GM19043 (cell line): ENCODE data around the gene GADD45G.

Source experiments
- ATAC-seq: cut with Tn5 transposase; IDR thresholded peaks from one replicate; pipeline ENCODE4 v1.9.1; 2021; ENCODE audit warnings: low read depth; ENCODE audit not compliant: unreplicated experiment

GADD45G gene

GRCh38 chr9:89592213-89592815, 12.5 kb upstream of the GADD45G start:
- no peak for ATAC-seq

GRCh38 chr9:89592963-89593726, 11.7 kb upstream of the GADD45G start:
- ATAC-seq: no peak

- no peak for ATAC-seq
Measured at GRCh38 chr9:89593727-89594427, 10.9 kb upstream of the GADD45G start.

GRCh38 chr9:89594811-89595550, 9.8 kb upstream of the GADD45G start:
- ATAC-seq: no peak

GRCh38 chr9:89595646-89596045, 9.2 kb upstream of the GADD45G start:
- ATAC-seq: no peak

GRCh38 chr9:89596937-89597555, 7.8 kb upstream of the GADD45G start:
- no peak for ATAC-seq

- ATAC-seq: no peak
Measured at GRCh38 chr9:89597711-89598362, 7.0 kb upstream of the GADD45G start.

GRCh38 chr9:89598363-89598713, 6.5 kb upstream of the GADD45G start:
- no peak for ATAC-seq

- ATAC-seq: no peak
Measured at GRCh38 chr9:89598926-89599325, 5.9 kb upstream of the GADD45G start.

GRCh38 chr9:89600831-89601230, 4.0 kb upstream of the GADD45G start:
- no peak for ATAC-seq

- no peak for ATAC-seq
Measured at GRCh38 chr9:89601306-89601705, 3.5 kb upstream of the GADD45G start.

- no peak for ATAC-seq
Measured at GRCh38 chr9:89601856-89602562, 2.8 kb upstream of the GADD45G start.

- ATAC-seq: no peak
Measured at GRCh38 chr9:89602978-89603766, 1.6 kb upstream of the GADD45G start.

- no peak for ATAC-seq
Measured at GRCh38 chr9:89603767-89604665, 796 bp upstream of the GADD45G start.

GRCh38 chr9:89605465-89606048, 745 bp downstream of the GADD45G start:
- ATAC-seq: no peak

- no peak for ATAC-seq
Measured at GRCh38 chr9:89606049-89606623, 1.3 kb downstream of the GADD45G start.
